ENCODE measurements around the gene GLRX. TPM values are rescaled to one million over a fixed set of nuclear protein-coding genes. Genes with fewer than 3 reads are reported as not detected.

GLRX gene
- total RNA-seq, 1 donor from 2014 or later = 139 TPM

GRCh38 chr5:95866435-95867040, 44.0 kb upstream of the GLRX start:
- DNase-seq = no peak
- intact Hi-C loops (cut with micrococcal nuclease) = no loop called here

GRCh38 chr5:95864944-95865504, 42.5 kb upstream of the GLRX start:
- no peak for DNase-seq
- H3K9me3 ChIP-seq (replicated peaks) = no peaks in the 10 kb centered on the region
- H3K4me3 ChIP-seq = no peak overlapping the region
- H3K36me3 ChIP-seq = no peaks in the 10 kb centered on the region
- no peaks in the 10 kb centered on the region for H3K27me3 ChIP-seq (ENCODE audit: low read depth)
- peaks cover 43% of the 10 kb centered on the region for H3K4me1 ChIP-seq
- no peak for TF ChIP-seq CTCF (IDR thresholded peaks at IDR 0.05; ENCODE audit: borderline replicate concordance)
- no peak overlapping the region for H3K27ac ChIP-seq (replicated peaks)
- intact Hi-C loops (cut with micrococcal nuclease) = no loop called here

More at GRCh38 chr5:95866435-95867040, 44.0 kb upstream of the GLRX start:
- Histone ChIP-seq H3K27ac (replicated peaks) (no peak overlapping the region), H3K4me1 (peaks cover 42% of the 10 kb centered on the region), H3K9me3 (replicated peaks) (no peaks in the 10 kb centered on the region), H3K4me3 (no peak overlapping the region), H3K27me3 (ENCODE audit: low read depth) (no peaks in the 10 kb centered on the region), H3K36me3 (no peaks in the 10 kb centered on the region)
- no peak for TF ChIP-seq CTCF (IDR thresholded peaks at IDR 0.05; ENCODE audit: borderline replicate concordance)

- no peak for DNase-seq
- Histone ChIP-seq H3K4me3 (no peak overlapping the region), H3K27ac (replicated peaks) (no peak overlapping the region), H3K27me3 (ENCODE audit: low read depth) (no peaks in the 10 kb centered on the region), H3K36me3 (no peaks in the 10 kb centered on the region), H3K4me1 (peaks cover 38% of the 10 kb centered on the region), H3K9me3 (replicated peaks) (no peaks in the 10 kb centered on the region)
- intact Hi-C loops (cut with micrococcal nuclease) = no loop called here
- no peak for TF ChIP-seq CTCF (IDR thresholded peaks at IDR 0.05; ENCODE audit: borderline replicate concordance)
Measured at GRCh38 chr5:95864456-95864855, 41.9 kb upstream of the GLRX start.

GRCh38 chr5:95863383-95863757, 40.8 kb upstream of the GLRX start:
- DNase-seq = no peak
- no peak for TF ChIP-seq CTCF (IDR thresholded peaks at IDR 0.05; ENCODE audit: borderline replicate concordance)
- Histone ChIP-seq H3K9me3 (replicated peaks) (no peaks in the 10 kb centered on the region), H3K27me3 (ENCODE audit: low read depth) (no peaks in the 10 kb centered on the region), H3K27ac (replicated peaks) (peak overlapping the region; percentile 30), H3K4me3 (no peak overlapping the region), H3K36me3 (no peaks in the 10 kb centered on the region), H3K4me1 (peaks cover 42% of the 10 kb centered on the region)
- intact Hi-C loops (cut with micrococcal nuclease) = no loop called here

- Histone ChIP-seq H3K27me3 (ENCODE audit: low read depth) (no peaks in the 10 kb centered on the region), H3K4me3 (no peak overlapping the region), H3K36me3 (no peaks in the 10 kb centered on the region), H3K27ac (replicated peaks) (peak overlapping the region; percentile 30), H3K9me3 (replicated peaks) (no peaks in the 10 kb centered on the region), H3K4me1 (peaks cover 47% of the 10 kb centered on the region)
- no peak for TF ChIP-seq CTCF (IDR thresholded peaks at IDR 0.05; ENCODE audit: borderline replicate concordance)
- intact Hi-C loops (cut with micrococcal nuclease) = no loop called here
- DNase-seq = no peak
Measured at GRCh38 chr5:95862671-95863382, 40.3 kb upstream of the GLRX start.
